ENCODE measurements around the gene ACOT13. TPM values are rescaled to one million over a fixed set of nuclear protein-coding genes. Genes with fewer than 3 reads are reported as not detected.
"Not testable (repeated sequence)": the region's sequence is repeated elsewhere in the genome, so short reads cannot be mapped to it uniquely, and the experiment has no call there.

The ACOT13 gene
- total RNA-seq, 1 experiment from 2014 or later, result 79.2 TPM

DNA sequence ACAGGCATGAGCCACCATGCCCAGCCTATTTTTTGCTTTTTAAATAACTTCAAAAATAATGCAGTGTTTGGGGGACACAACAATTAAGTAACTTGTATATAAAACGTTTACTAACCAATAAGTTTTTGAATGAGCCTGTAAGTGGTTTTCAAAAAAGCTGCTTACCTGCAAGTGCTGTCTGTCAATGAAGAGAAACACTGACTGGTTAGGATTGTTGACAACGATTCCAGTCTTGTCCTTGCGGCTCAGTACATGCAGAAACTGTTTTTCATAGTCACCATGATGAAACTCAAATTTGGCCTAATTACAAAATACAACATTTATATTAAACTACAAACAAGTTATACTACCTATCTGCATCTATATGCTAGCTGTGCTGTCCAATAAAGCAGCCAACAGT, 41.7 kb downstream of the ACOT13 start:
- Histone ChIP-seq H3K4me2 (no peak overlapping the region), H3K9me3 (ENCODE audit: insufficient read depth, low read depth) (no peaks in the 10 kb centered on the region), H3K27ac (no peak overlapping the region), H3K79me2 (ENCODE audit: low read depth) (peaks cover 28% of the 10 kb centered on the region), H2AFZ (no peak overlapping the region), H3K27me3 (ENCODE audit: insufficient read depth, low read depth) (no peaks in the 10 kb centered on the region), H4K20me1 (ENCODE audit: insufficient read depth) (peaks cover 51% of the 10 kb centered on the region), H3K4me3 (no peak overlapping the region), H3K9me2 (ENCODE audit: insufficient read depth) (no peaks in the 10 kb centered on the region), H3F3A (ENCODE audit: insufficient read depth, low read depth) (peaks cover 84% of the 10 kb centered on the region), H3K4me1 (replicated peaks; ENCODE audit: insufficient read depth) (no peaks in the 10 kb centered on the region), H3K36me3 (ENCODE audit: low read depth) (peaks cover 72% of the 10 kb centered on the region)
- intact Hi-C loops (cut with micrococcal nuclease; ENCODE audit: unreplicated experiment), result no loop called here
- ChIA-PET POLR2A (ENCODE audit: unreplicated experiment) (no interaction called here), CTCF (interaction anchor here (1.3 kb wide), 1 partner anchor 318 kb away, joined by 3 read pairs; no protein-coding TSS in a partner anchor)
- BruUV-seq (replicated peaks), result no TSS peak
- no peak for TF ChIP-seq EZH2 (IDR thresholded peaks at IDR 0.05; ENCODE audit: low read depth)
- TF ChIP-seq, protein P1, sequence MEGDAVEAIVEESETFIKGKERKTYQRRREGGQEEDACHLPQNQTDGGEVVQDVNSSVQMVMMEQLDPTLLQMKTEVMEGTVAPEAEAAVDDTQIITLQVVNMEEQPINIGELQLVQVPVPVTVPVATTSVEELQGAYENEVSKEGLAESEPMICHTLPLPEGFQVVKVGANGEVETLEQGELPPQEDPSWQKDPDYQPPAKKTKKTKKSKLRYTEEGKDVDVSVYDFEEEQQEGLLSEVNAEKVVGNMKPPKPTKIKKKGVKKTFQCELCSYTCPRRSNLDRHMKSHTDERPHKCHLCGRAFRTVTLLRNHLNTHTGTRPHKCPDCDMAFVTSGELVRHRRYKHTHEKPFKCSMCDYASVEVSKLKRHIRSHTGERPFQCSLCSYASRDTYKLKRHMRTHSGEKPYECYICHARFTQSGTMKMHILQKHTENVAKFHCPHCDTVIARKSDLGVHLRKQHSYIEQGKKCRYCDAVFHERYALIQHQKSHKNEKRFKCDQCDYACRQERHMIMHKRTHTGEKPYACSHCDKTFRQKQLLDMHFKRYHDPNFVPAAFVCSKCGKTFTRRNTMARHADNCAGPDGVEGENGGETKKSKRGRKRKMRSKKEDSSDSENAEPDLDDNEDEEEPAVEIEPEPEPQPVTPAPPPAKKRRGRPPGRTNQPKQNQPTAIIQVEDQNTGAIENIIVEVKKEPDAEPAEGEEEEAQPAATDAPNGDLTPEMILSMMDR (conservative IDR thresholded peaks at IDR 0.05), result no peak
- no peak for DNase-seq

DNA sequence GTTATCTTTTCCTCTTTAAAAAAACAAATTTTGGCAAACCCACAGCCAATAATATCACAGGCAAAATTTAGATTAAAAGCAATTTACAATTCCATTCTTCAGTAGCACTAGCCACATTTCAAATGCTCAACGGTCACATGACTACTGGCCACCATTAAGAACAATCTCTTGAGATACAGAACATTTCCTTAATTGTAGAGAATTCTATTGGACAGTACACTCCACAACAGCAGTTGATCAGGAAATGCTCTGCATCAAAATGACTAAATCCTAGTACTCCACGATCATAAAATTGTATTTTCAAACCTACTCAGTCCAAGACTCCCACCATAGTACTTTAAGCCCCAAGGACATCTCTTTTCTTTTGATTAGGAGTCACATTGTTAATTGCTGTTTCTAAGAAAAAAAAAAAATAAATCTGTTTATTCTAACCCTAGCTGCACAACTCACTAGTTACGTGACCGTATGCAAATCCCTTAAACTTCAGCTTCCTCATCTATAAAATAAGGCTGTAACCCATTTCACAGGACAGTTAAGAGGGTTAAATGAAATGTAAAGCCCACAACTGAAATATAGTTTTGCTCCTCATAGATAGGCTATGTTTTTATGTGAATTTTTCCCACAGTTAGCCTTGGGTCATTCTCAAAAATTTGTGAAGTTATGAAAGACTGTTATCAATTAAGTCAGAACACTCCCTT, 42.3 kb downstream of the ACOT13 start:
- ChIA-PET CTCF (interaction anchor here (0.6 to 1.3 kb wide), 2 partner anchors 257 to 318 kb away, joined by 3 to 5 read pairs; no protein-coding TSS in a partner anchor), POLR2A (ENCODE audit: unreplicated experiment) (no interaction called here)
- no TSS peak for BruUV-seq (replicated peaks)
- peaks cover 34% of the 10 kb centered on the region for H3K79me2 ChIP-seq (ENCODE audit: low read depth)
- intact Hi-C loops (cut with micrococcal nuclease; ENCODE audit: unreplicated experiment), result no loop called here
- H3K27ac ChIP-seq, result no peak overlapping the region
- H3K4me3 ChIP-seq, result no peak overlapping the region
- no peaks in the 10 kb centered on the region for H3K9me3 ChIP-seq (ENCODE audit: insufficient read depth, low read depth)
- no peak overlapping the region for H3K4me2 ChIP-seq
- H3K4me1 ChIP-seq (replicated peaks; ENCODE audit: insufficient read depth), result no peaks in the 10 kb centered on the region
- no peak overlapping the region for H2AFZ ChIP-seq
- H3F3A ChIP-seq (ENCODE audit: insufficient read depth, low read depth), result peaks cover 84% of the 10 kb centered on the region
- peaks cover 52% of the 10 kb centered on the region for H4K20me1 ChIP-seq (ENCODE audit: insufficient read depth)
- TF ChIP-seq EZH2 (IDR thresholded peaks at IDR 0.05; ENCODE audit: low read depth), result no peak
- TF ChIP-seq, protein P1 (conservative IDR thresholded peaks at IDR 0.05), result no peak
- H3K36me3 ChIP-seq (ENCODE audit: low read depth), result peaks cover 73% of the 10 kb centered on the region
- H3K27me3 ChIP-seq (ENCODE audit: insufficient read depth, low read depth), result no peaks in the 10 kb centered on the region
- DNase-seq, result no peak
- no peaks in the 10 kb centered on the region for H3K9me2 ChIP-seq (ENCODE audit: insufficient read depth)

DNA sequence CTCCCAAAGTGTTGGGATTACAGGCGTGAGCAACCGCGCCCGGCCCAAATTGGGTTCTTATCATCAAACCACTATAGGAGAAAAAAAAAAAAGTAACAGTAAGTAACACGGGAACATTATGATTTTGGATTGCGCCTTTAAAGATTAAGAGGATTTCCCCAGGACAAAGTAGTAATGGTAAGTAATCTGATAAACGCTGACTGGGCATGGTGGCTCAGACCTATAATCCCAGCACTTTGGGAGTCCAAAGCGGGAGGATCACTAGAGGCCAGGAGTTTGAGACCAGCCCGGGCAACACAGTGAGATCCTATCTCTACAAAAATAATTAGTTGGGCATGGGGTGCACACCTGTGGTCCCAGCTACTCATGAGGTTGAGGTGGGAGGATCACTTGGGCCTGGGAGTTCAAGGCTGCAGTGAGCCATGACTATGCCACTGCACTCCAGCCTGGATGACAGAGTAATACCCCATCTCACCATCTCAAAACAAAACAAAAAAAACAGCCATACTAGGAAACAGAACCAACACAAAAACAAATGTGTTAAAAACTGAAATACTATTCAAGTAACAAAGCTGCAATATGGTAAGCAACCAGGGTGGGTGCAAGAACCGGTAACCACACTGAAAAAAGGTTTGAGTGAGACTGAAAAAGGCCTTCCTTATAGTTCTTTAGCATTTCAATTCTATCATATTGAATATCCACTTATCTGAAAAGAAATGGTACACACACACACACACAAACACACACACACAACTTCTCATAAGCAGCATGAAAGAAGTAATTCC, 43.8 kb downstream of the ACOT13 start:
- TF ChIP-seq EZH2 (IDR thresholded peaks at IDR 0.05; ENCODE audit: low read depth), result no peak
- TF ChIP-seq, protein P1 (conservative IDR thresholded peaks at IDR 0.05), result no peak
- BruUV-seq (replicated peaks), result no TSS peak
- Histone ChIP-seq H3K4me2 (no peak overlapping the region), H3K9me2 (ENCODE audit: insufficient read depth) (no peaks in the 10 kb centered on the region), H3K9me3 (ENCODE audit: insufficient read depth, low read depth) (no peaks in the 10 kb centered on the region), H3K4me3 (no peak overlapping the region), H3K79me2 (ENCODE audit: low read depth) (peaks cover 49% of the 10 kb centered on the region), H4K20me1 (ENCODE audit: insufficient read depth) (peaks cover 54% of the 10 kb centered on the region), H3F3A (ENCODE audit: insufficient read depth, low read depth) (peaks cover 83% of the 10 kb centered on the region), H3K27ac (no peak overlapping the region), H3K27me3 (ENCODE audit: insufficient read depth, low read depth) (no peaks in the 10 kb centered on the region), H2AFZ (no peak overlapping the region), H3K4me1 (replicated peaks; ENCODE audit: insufficient read depth) (0 out of 2 replicates have a peak, but pooled peaks cover 1% of the 10 kb centered on the region), H3K36me3 (ENCODE audit: low read depth) (peaks cover 80% of the 10 kb centered on the region)
- no peak for DNase-seq
- POLR2A ChIA-PET (ENCODE audit: unreplicated experiment), result interaction anchor here (0.6 kb wide), 1 partner anchor 1873 kb away, joined by 8 read pairs; no protein-coding TSS in a partner anchor
- intact Hi-C loops (cut with micrococcal nuclease; ENCODE audit: unreplicated experiment), result no loop called here
- CTCF ChIA-PET, result no interaction called here

DNA sequence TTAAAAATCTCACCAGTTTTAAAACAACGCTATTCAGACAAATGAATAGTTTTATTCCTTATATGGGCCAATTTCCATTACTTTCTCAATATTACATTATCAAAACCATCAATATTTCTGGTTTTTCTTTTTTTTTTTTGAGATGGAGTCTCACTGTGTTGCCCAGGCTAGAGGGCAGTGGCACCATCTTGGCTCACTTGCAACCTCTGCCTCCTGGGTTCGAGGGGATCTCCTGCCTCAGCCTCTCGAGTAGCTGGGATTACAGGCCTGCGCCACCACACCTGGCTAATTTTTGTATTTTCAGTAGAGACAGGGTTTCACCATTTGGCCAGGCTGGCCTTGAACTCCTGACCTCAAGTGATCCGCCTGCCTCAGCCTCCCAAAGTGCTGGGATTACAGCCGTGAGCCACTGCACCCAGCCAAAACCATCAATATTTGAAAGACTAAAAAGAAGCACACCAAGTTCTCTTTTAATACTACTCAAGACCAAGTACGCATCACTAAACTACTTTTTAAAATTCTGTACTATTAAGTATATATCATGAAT, 49.8 kb downstream of the ACOT13 start:
- H3K4me3 ChIP-seq, result peak overlapping the region; percentile 95; the same call in 1 of the 2 replicates
- H4K20me1 ChIP-seq (ENCODE audit: insufficient read depth), result peaks cover 62% of the 10 kb centered on the region
- H3F3A ChIP-seq (ENCODE audit: insufficient read depth, low read depth), result peaks cover 49% of the 10 kb centered on the region
- H2AFZ ChIP-seq; H3K27me3 ChIP-seq (ENCODE audit: insufficient read depth, low read depth); DNase-seq; POLR2A ChIA-PET (ENCODE audit: unreplicated experiment); H3K9me2 ChIP-seq (ENCODE audit: insufficient read depth); BruUV-seq (replicated peaks); H3K27ac ChIP-seq; H3K9me3 ChIP-seq (ENCODE audit: insufficient read depth, low read depth): not testable (repeated sequence)
- CTCF ChIA-PET, result interaction anchor here (0.9 kb wide), 1 partner anchor 370 kb away, joined by 5 read pairs; no protein-coding TSS in a partner anchor
- H3K79me2 ChIP-seq (ENCODE audit: low read depth), result peaks cover 90% of the 10 kb centered on the region
- H3K4me1 ChIP-seq (replicated peaks; ENCODE audit: insufficient read depth), result peaks cover 33% of the 10 kb centered on the region
- H3K4me2 ChIP-seq, result peak overlapping the region; percentile 99
- intact Hi-C loops (cut with micrococcal nuclease; ENCODE audit: unreplicated experiment), result loop anchor here (5.0 kb wide), 1 partner anchor 301 kb away; no protein-coding TSS in a partner anchor
- H3K36me3 ChIP-seq (ENCODE audit: low read depth), result peaks cover 58% of the 10 kb centered on the region
